H1 (cell line): ENCODE measurements around the gene SOHLH1. TPM values are rescaled to one million over a fixed set of nuclear protein-coding genes. Genes with fewer than 3 reads are reported as not detected.

Source experiments
- EGR1 ChIP-seq: IDR thresholded peaks from 2 replicates; pipeline ENCODE4 v1.6.1; 2011; ENCODE audit warnings: low read depth, low read length, borderline replicate concordance
- FOSL1 ChIP-seq: IDR thresholded peaks from 2 replicates; pipeline ENCODE4 v1.6.1; 2011; ENCODE audit warnings: mild to moderate bottlenecking, low read depth, low read length, moderate library complexity; ENCODE audit not compliant: insufficient read depth
- SP2 ChIP-seq: IDR thresholded peaks from 2 replicates; pipeline ENCODE4 v1.6.1; 2012; ENCODE audit warnings: mild to moderate bottlenecking, low read length, inconsistent platforms
- TCF12 ChIP-seq: IDR thresholded peaks from 2 replicates; pipeline ENCODE4 v1.6.1; 2011; ENCODE audit warnings: low read depth, mild to moderate bottlenecking, low read length
- polyA plus RNA-seq, 7 experiments: library from polyadenylated mRNA; depleted of rRNA in 3 of 7; stranded (reverse) in 5 of 7; unstranded in 2 of 7; fragments of >200 nt in 5 of 7; fragments of 200-250 nt in 2 of 7; gene quantifications; 1 replicate in 5 of 7; 2 replicates in 1 of 7; 4 replicates in 1 of 7; pipeline versions ENCODE4 v1.2.1 to v1.2.3, GENCODE V29; 2011 to 2013; ENCODE audit warnings: missing spikeins in 2 of 7, mixed read lengths in 2 of 7
- total RNA-seq: library from RNA; stranded (reverse); fragmentation: NEBNext Ultra II Directional; extraction: Animal tissue kit (Norgen Biotek cat#: 25700); gene quantifications from 2 replicates; pipeline ENCODE4 v1.2.1, GENCODE V29; 2021
- TF ChIP-seq, protein P1 (sequence below): fragments of 300-600 bp; sonication (generic); IDR thresholded peaks from 2 replicates; pipeline ENCODE4 v1.7.1; 2012; ENCODE audit warnings: low read length, moderate library complexity, mild to moderate bottlenecking, inconsistent platforms; ENCODE audit not compliant: insufficient replicate concordance

Gene SOHLH1
- total and polyA plus RNA-seq, 2 of the 8 experiments (the other 6 are each of a cell fraction or from before 2014, with no cell fraction given): 0.11 TPM; not detected in 1

DNA sequence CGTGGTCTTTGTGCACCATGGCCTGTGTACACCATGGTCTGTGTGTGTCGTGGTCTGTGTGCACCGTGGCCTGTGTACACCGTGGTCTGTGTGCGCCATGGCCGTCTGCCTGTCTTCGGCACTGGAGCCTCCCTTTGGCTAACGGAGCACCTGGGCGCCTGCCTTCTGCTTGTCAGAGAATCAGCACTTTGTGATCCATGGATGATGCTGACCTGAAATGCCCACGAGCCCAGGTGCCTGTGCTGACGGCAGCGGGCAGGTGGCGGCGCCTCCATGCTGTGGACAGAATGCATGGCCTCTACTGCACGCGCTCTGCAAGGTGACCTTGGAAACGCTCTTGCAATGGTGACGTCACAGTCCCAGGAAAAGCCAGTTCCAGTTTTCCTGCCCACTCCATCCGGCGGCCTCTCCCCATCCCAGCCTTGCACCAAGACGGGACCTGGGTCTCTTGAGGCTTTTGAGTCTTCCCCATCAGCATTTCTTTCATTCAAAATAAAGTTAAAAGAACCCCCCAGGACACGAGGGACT, 21.6 kb downstream of the SOHLH1 start (continued):
- TF ChIP-seq EGR1 (no peak), TCF12 (no peak), SP2 (no peak), FOSL1 (no peak)
- TF ChIP-seq, protein P1, sequence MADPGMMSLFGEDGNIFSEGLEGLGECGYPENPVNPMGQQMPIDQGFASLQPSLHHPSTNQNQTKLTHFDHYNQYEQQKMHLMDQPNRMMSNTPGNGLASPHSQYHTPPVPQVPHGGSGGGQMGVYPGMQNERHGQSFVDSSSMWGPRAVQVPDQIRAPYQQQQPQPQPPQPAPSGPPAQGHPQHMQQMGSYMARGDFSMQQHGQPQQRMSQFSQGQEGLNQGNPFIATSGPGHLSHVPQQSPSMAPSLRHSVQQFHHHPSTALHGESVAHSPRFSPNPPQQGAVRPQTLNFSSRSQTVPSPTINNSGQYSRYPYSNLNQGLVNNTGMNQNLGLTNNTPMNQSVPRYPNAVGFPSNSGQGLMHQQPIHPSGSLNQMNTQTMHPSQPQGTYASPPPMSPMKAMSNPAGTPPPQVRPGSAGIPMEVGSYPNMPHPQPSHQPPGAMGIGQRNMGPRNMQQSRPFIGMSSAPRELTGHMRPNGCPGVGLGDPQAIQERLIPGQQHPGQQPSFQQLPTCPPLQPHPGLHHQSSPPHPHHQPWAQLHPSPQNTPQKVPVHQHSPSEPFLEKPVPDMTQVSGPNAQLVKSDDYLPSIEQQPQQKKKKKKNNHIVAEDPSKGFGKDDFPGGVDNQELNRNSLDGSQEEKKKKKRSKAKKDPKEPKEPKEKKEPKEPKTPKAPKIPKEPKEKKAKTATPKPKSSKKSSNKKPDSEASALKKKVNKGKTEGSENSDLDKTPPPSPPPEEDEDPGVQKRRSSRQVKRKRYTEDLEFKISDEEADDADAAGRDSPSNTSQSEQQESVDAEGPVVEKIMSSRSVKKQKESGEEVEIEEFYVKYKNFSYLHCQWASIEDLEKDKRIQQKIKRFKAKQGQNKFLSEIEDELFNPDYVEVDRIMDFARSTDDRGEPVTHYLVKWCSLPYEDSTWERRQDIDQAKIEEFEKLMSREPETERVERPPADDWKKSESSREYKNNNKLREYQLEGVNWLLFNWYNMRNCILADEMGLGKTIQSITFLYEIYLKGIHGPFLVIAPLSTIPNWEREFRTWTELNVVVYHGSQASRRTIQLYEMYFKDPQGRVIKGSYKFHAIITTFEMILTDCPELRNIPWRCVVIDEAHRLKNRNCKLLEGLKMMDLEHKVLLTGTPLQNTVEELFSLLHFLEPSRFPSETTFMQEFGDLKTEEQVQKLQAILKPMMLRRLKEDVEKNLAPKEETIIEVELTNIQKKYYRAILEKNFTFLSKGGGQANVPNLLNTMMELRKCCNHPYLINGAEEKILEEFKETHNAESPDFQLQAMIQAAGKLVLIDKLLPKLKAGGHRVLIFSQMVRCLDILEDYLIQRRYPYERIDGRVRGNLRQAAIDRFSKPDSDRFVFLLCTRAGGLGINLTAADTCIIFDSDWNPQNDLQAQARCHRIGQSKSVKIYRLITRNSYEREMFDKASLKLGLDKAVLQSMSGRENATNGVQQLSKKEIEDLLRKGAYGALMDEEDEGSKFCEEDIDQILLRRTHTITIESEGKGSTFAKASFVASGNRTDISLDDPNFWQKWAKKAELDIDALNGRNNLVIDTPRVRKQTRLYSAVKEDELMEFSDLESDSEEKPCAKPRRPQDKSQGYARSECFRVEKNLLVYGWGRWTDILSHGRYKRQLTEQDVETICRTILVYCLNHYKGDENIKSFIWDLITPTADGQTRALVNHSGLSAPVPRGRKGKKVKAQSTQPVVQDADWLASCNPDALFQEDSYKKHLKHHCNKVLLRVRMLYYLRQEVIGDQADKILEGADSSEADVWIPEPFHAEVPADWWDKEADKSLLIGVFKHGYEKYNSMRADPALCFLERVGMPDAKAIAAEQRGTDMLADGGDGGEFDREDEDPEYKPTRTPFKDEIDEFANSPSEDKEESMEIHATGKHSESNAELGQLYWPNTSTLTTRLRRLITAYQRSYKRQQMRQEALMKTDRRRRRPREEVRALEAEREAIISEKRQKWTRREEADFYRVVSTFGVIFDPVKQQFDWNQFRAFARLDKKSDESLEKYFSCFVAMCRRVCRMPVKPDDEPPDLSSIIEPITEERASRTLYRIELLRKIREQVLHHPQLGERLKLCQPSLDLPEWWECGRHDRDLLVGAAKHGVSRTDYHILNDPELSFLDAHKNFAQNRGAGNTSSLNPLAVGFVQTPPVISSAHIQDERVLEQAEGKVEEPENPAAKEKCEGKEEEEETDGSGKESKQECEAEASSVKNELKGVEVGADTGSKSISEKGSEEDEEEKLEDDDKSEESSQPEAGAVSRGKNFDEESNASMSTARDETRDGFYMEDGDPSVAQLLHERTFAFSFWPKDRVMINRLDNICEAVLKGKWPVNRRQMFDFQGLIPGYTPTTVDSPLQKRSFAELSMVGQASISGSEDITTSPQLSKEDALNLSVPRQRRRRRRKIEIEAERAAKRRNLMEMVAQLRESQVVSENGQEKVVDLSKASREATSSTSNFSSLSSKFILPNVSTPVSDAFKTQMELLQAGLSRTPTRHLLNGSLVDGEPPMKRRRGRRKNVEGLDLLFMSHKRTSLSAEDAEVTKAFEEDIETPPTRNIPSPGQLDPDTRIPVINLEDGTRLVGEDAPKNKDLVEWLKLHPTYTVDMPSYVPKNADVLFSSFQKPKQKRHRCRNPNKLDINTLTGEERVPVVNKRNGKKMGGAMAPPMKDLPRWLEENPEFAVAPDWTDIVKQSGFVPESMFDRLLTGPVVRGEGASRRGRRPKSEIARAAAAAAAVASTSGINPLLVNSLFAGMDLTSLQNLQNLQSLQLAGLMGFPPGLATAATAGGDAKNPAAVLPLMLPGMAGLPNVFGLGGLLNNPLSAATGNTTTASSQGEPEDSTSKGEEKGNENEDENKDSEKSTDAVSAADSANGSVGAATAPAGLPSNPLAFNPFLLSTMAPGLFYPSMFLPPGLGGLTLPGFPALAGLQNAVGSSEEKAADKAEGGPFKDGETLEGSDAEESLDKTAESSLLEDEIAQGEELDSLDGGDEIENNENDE: no peak
